Cardiac atrium fibroblast (primary cell): ENCODE results near the gene KEL. TPM values are rescaled to one million over a fixed set of nuclear protein-coding genes. Genes with fewer than 3 reads are reported as not detected.

Source experiments
- total RNA-seq: library from RNA; depleted of rRNA; stranded (reverse); fragments of >200 nt; gene quantifications from 2 replicates; pipeline ENCODE4 v1.2.3, GENCODE V29; 2015

Gene KEL
- 0.49 TPM in 1 of 2 replicates, not detected in the other for total RNA-seq

GRCh38 chr7:142961973-142962926 lies at the start of gene KEL:
Gene KEL (minus strand): TSS chr7:142962363. CDS start chr7:142962206, 157 bp downstream.

GRCh38 chr7:142939226-142939910 lies 22.8 kb downstream of the KEL start, which contains the start of gene LLCFC1:
Gene LLCFC1 (plus strand): TSS chr7:142939484. CDS start chr7:142939622, 138 bp downstream.

GRCh38 chr7:142933624-142934023 lies 28.5 kb downstream of the KEL start, which contains the start of gene TRPV5:
Gene TRPV5 (minus strand): TSS chr7:142933746. CDS start chr7:142933459, 287 bp downstream.

Other genes starting within 250 kb of the KEL start
- gene PRSS1, start 212.9 kb downstream of the KEL start, total RNA-seq, result not detected in 2 replicates
- not detected in 2 replicates for gene PRSS2, start 191.4 kb downstream of the KEL start, total RNA-seq
- 5.7 and 6.5 TPM in 2 replicates for gene EPHB6, start 107.3 kb downstream of the KEL start, total RNA-seq
- not detected in 2 replicates for gene TRPV6, start 76.6 kb downstream of the KEL start, total RNA-seq
- not detected in 2 replicates for gene TRPV5, start 28.6 kb downstream of the KEL start, total RNA-seq
- not detected in 2 replicates for gene LLCFC1, start 22.9 kb downstream of the KEL start, total RNA-seq
- gene OR9A2, start 64.8 kb upstream of the KEL start, total RNA-seq, result not detected in 2 replicates
- gene OR6V1, start 90.0 kb upstream of the KEL start, total RNA-seq, result not detected in 2 replicates
- 0.32 and 2.9 TPM in 2 replicates for gene PIP, start 169.7 kb upstream of the KEL start, total RNA-seq
- not detected in 2 replicates for gene TAS2R39, start 221.1 kb upstream of the KEL start, total RNA-seq